Ishikawa (cell line): Measurements from ENCODE around the gene RAB25.

Source experiments
- EP300 ChIP-seq: IDR thresholded peaks from 2 replicates; pipeline ENCODE4 v1.6.1; 2012; ENCODE audit warnings: borderline replicate concordance
- MAX ChIP-seq: IDR thresholded peaks from 2 replicates; pipeline ENCODE4 v1.6.1; 2012

GRCh38 chr1:156081917-156082308, 21.0 kb downstream of the RAB25 start:
- TF ChIP-seq MAX, result no peak
- no peak for TF ChIP-seq EP300
